GM23338 (cell line): ENCODE data around the gene FBXO46. TPM values are rescaled to one million over a fixed set of nuclear protein-coding genes. Genes with fewer than 3 reads are reported as not detected.

Experiments used
- ATAC-seq: fragments of 200-7000 bp; cut with Tn5 transposase; 3 replicates; pipeline ENCODE4 v1.9.1; 2020
- DNase-seq: peaks from one replicate; pipeline ENCODE4 v3.0.0-alpha.2; 2015; ENCODE audit warnings: low spot score
- H2AFZ ChIP-seq: fragments of 200-600 bp; sonication (generic); 2 replicates; pipeline ENCODE4 v1.8.0; 2016; ENCODE audit warnings: antibody characterized with exemption, mild to moderate bottlenecking, moderate library complexity
- H3F3A ChIP-seq: fragments of 200-600 bp; sonication (generic); replicated peaks from 2 replicates; pipeline ENCODE4 v1.8.0; 2017; ENCODE audit warnings: antibody characterized with exemption, mixed run types, low read depth
- H3K27ac ChIP-seq: fragments of 200-600 bp; sonication (generic); 2 replicates; pipeline ENCODE4 v1.6.1; 2016; ENCODE audit warnings: low read depth
- H3K27me3 ChIP-seq: fragments of 200-600 bp; sonication (generic); 2 replicates; pipeline ENCODE4 v1.8.0; 2016; ENCODE audit warnings: mild to moderate bottlenecking, mixed run types, moderate library complexity; ENCODE audit not compliant: insufficient read depth
- H3K36me3 ChIP-seq: fragments of 200-600 bp; sonication (generic); 2 replicates; pipeline ENCODE4 v1.8.0; 2016; ENCODE audit warnings: mild to moderate bottlenecking; ENCODE audit not compliant: insufficient read depth
- H3K4me1 ChIP-seq: fragments of 200-600 bp; sonication (generic); 2 replicates; pipeline ENCODE4 v1.8.0; 2016; ENCODE audit warnings: mild to moderate bottlenecking, moderate library complexity; ENCODE audit not compliant: insufficient read depth
- H3K4me2 ChIP-seq: fragments of 200-600 bp; sonication (generic); 2 replicates; pipeline ENCODE4 v1.7.1; 2017; ENCODE audit warnings: mixed run types
- H3K4me3 ChIP-seq: fragments of 200-600 bp; sonication (generic); 2 replicates; pipeline ENCODE4 v1.6.1; 2016; ENCODE audit warnings: mixed run types
- H3K79me2 ChIP-seq: fragments of 200-600 bp; sonication (generic); replicated peaks from 2 replicates; pipeline ENCODE4 v1.8.0; 2017; ENCODE audit warnings: mild to moderate bottlenecking; ENCODE audit not compliant: insufficient read depth
- H3K9me2 ChIP-seq: fragments of 200-600 bp; sonication (generic); 2 replicates; pipeline ENCODE4 v1.8.0; 2017; ENCODE audit not compliant: insufficient read depth
- H4K20me1 ChIP-seq: fragments of 200-600 bp; sonication (generic); replicated peaks from 2 replicates; pipeline ENCODE4 v1.8.0; 2017; ENCODE audit warnings: mild to moderate bottlenecking; ENCODE audit not compliant: insufficient read depth
- H3K27ac Mint-ChIP-seq: 2 replicates; pipeline ENCODE4 v1.8.0; 2020; ENCODE audit warnings: inconsistent platforms, mild to moderate bottlenecking, moderate library complexity, mixed read lengths
- H3K27me3 Mint-ChIP-seq: 3 replicates; pipeline ENCODE4 v1.8.0; 2022; ENCODE audit warnings: low read depth, mild to moderate bottlenecking, moderate library complexity, mixed read lengths, inconsistent platforms; ENCODE audit not compliant: insufficient read depth, poor library complexity
- H3K36me3 Mint-ChIP-seq: 3 replicates; pipeline ENCODE4 v1.8.0; 2021; ENCODE audit warnings: low read depth, mild to moderate bottlenecking, inconsistent platforms, moderate library complexity, mixed read lengths
- H3K4me1 Mint-ChIP-seq: 3 replicates; pipeline ENCODE4 v1.8.0; 2020; ENCODE audit warnings: mild to moderate bottlenecking, inconsistent platforms, mixed read lengths
- H3K4me3 Mint-ChIP-seq: 3 replicates; pipeline ENCODE4 v1.8.0; 2021; ENCODE audit warnings: moderate library complexity, mild to moderate bottlenecking, inconsistent platforms, mixed read lengths
- H3K9me3 Mint-ChIP-seq: 3 replicates; pipeline ENCODE4 v1.8.0; 2020; ENCODE audit warnings: moderate library complexity, mild to moderate bottlenecking, inconsistent platforms, mixed read lengths
- ETS1 ChIP-seq: IDR thresholded peaks from 2 replicates; pipeline ENCODE4 v1.6.1; 2016; ENCODE audit warnings: antibody characterized with exemption
- NANOG ChIP-seq: IDR thresholded peaks from 2 replicates; pipeline ENCODE4 v1.6.1; 2016; ENCODE audit warnings: antibody characterized with exemption, borderline replicate concordance
- STAT1 ChIP-seq: IDR thresholded peaks from one replicate; pipeline ENCODE4 v1.6.1; 2016; ENCODE audit warnings: antibody characterized with exemption; ENCODE audit not compliant: unreplicated experiment
- ZNF114 ChIP-seq: fragments of 250-450 bp; sonication (Bioruptor Pico); IDR thresholded peaks from 2 replicates; pipeline ENCODE4 v1.5.0; 2020; ENCODE audit warnings: mild to moderate bottlenecking, moderate library complexity
- ZNF331 ChIP-seq: fragments of 250-450 bp; sonication (Bioruptor Pico); IDR thresholded peaks from 2 replicates; pipeline ENCODE4 v1.5.0; 2020; ENCODE audit warnings: low read depth, mild to moderate bottlenecking, moderate library complexity
- ZNF462 ChIP-seq: fragments of 250-450 bp; sonication (Bioruptor Pico); IDR thresholded peaks from 2 replicates; pipeline ENCODE4 v1.5.0; 2020; ENCODE audit warnings: mild to moderate bottlenecking, moderate library complexity
- polyA plus RNA-seq: library from polyadenylated mRNA; unstranded; fragments of >200 nt; fragmentation: Nextera tagmentation; extraction: Ambion mirVana; gene quantifications from 2 replicates; pipeline ENCODE4 v1.2.1, GENCODE V29; 2016
- total RNA-seq: library from RNA; depleted of rRNA; stranded (reverse); fragments of >200 nt; shearing (Covaris generic); gene quantifications from 2 replicates; pipeline ENCODE4 v1.2.3, GENCODE V29; 2014
- TF ChIP-seq, protein P1 (sequence below), 2 experiments: fragments of 200-600 bp in 1 of 2; sonication (generic) in 1 of 2; conservative IDR thresholded peaks; 2 replicates each; pipeline versions ENCODE4 v1.5.1 to v1.6.1; 2016 to 2017; ENCODE audit warnings: antibody characterized with exemption in 2 of 2, low read depth in 2 of 2, mild to moderate bottlenecking in 2 of 2, moderate library complexity in 1 of 2
- TF ChIP-seq, protein P2 (sequence below): IDR thresholded peaks from one replicate; pipeline ENCODE4 v1.6.1; 2018; ENCODE audit warnings: antibody characterized with exemption; ENCODE audit not compliant: unreplicated experiment

FBXO46 gene
- total and polyA plus RNA-seq, 2 experiments from 2014 or later = 9.4 to 35.8 TPM

GRCh38 chr19:45757695-45758094, 27.0 kb upstream of the FBXO46 start:
- Mint-ChIP-seq H3K9me3 (no peaks in the 10 kb centered on the region; the same call in 2 of the 3 replicates), H3K4me3 (no peak overlapping the region), H3K4me1 (peaks cover 5% of the 10 kb centered on the region), H3K27ac (no peak overlapping the region), H3K27me3 (peaks cover 18% of the 10 kb centered on the region), H3K36me3 (no peaks in the 10 kb centered on the region)
- peaks cover 3% of the 10 kb centered on the region; the same call in 1 of the 2 replicates for H3K4me1 ChIP-seq
- no peak overlapping the region for H2AFZ ChIP-seq
- H3F3A ChIP-seq = no peaks in the 10 kb centered on the region
- no peak overlapping the region for H3K4me2 ChIP-seq
- no peaks in the 10 kb centered on the region for H3K27me3 ChIP-seq
- no peak for TF ChIP-seq STAT1
- TF ChIP-seq ZNF114 (CRISPR knock-in tag) = no peak
- no peak for TF ChIP-seq ETS1
- no peak for TF ChIP-seq ZNF462 (CRISPR knock-in tag)
- TF ChIP-seq, protein P1, sequence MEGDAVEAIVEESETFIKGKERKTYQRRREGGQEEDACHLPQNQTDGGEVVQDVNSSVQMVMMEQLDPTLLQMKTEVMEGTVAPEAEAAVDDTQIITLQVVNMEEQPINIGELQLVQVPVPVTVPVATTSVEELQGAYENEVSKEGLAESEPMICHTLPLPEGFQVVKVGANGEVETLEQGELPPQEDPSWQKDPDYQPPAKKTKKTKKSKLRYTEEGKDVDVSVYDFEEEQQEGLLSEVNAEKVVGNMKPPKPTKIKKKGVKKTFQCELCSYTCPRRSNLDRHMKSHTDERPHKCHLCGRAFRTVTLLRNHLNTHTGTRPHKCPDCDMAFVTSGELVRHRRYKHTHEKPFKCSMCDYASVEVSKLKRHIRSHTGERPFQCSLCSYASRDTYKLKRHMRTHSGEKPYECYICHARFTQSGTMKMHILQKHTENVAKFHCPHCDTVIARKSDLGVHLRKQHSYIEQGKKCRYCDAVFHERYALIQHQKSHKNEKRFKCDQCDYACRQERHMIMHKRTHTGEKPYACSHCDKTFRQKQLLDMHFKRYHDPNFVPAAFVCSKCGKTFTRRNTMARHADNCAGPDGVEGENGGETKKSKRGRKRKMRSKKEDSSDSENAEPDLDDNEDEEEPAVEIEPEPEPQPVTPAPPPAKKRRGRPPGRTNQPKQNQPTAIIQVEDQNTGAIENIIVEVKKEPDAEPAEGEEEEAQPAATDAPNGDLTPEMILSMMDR (conservative IDR thresholded peaks at IDR 0.05; ENCODE audit: low read depth in 2 of 2) = no peak
- no peak for TF ChIP-seq ZNF331
- TF ChIP-seq, protein P2, sequence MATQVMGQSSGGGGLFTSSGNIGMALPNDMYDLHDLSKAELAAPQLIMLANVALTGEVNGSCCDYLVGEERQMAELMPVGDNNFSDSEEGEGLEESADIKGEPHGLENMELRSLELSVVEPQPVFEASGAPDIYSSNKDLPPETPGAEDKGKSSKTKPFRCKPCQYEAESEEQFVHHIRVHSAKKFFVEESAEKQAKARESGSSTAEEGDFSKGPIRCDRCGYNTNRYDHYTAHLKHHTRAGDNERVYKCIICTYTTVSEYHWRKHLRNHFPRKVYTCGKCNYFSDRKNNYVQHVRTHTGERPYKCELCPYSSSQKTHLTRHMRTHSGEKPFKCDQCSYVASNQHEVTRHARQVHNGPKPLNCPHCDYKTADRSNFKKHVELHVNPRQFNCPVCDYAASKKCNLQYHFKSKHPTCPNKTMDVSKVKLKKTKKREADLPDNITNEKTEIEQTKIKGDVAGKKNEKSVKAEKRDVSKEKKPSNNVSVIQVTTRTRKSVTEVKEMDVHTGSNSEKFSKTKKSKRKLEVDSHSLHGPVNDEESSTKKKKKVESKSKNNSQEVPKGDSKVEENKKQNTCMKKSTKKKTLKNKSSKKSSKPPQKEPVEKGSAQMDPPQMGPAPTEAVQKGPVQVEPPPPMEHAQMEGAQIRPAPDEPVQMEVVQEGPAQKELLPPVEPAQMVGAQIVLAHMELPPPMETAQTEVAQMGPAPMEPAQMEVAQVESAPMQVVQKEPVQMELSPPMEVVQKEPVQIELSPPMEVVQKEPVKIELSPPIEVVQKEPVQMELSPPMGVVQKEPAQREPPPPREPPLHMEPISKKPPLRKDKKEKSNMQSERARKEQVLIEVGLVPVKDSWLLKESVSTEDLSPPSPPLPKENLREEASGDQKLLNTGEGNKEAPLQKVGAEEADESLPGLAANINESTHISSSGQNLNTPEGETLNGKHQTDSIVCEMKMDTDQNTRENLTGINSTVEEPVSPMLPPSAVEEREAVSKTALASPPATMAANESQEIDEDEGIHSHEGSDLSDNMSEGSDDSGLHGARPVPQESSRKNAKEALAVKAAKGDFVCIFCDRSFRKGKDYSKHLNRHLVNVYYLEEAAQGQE = no peak
- TF ChIP-seq NANOG = no peak
- H3K4me3 ChIP-seq = no peak overlapping the region
- ATAC-seq = no peak
- H4K20me1 ChIP-seq = no peaks in the 10 kb centered on the region
- DNase-seq = no peak
- no peak overlapping the region for H3K27ac ChIP-seq
- no peaks in the 10 kb centered on the region for H3K36me3 ChIP-seq
- no peaks in the 10 kb centered on the region for H3K79me2 ChIP-seq
- no peaks in the 10 kb centered on the region for H3K9me2 ChIP-seq
